Ishikawa (cell line): ENCODE measurements around the gene BID.

Experiments used
- CEBPB ChIP-seq: IDR thresholded peaks from 2 replicates; pipeline ENCODE4 v1.6.1; 2012
- CREB1 ChIP-seq: IDR thresholded peaks from 2 replicates; pipeline ENCODE4 v1.6.1; 2012; ENCODE audit warnings: low read depth
- EGR1 ChIP-seq: IDR thresholded peaks from 2 replicates; pipeline ENCODE4 v1.6.1; 2012
- EP300 ChIP-seq: IDR thresholded peaks from 2 replicates; pipeline ENCODE4 v1.6.1; 2012; ENCODE audit warnings: borderline replicate concordance
- FOXM1 ChIP-seq: IDR thresholded peaks from 2 replicates; pipeline ENCODE4 v1.6.1; 2012; ENCODE audit warnings: low read depth, borderline replicate concordance
- NFIC ChIP-seq: IDR thresholded peaks from 2 replicates; pipeline ENCODE4 v1.6.1; 2012
- RAD21 ChIP-seq: IDR thresholded peaks from 2 replicates; pipeline ENCODE4 v1.6.1; 2012; ENCODE audit warnings: low read depth
- TAF1 ChIP-seq: IDR thresholded peaks from 2 replicates; pipeline ENCODE4 v1.6.1; 2012; ENCODE audit warnings: low read depth, mild to moderate bottlenecking
- TCF12 ChIP-seq: IDR thresholded peaks from 2 replicates; pipeline ENCODE4 v1.6.1; 2012; ENCODE audit warnings: low read depth
- TEAD4 ChIP-seq: IDR thresholded peaks from 2 replicates; pipeline ENCODE4 v1.6.1; 2012
- YY1 ChIP-seq: IDR thresholded peaks from 2 replicates; pipeline ENCODE4 v1.6.1; 2012; ENCODE audit warnings: low read depth
- ZBTB7A ChIP-seq: IDR thresholded peaks from 2 replicates; pipeline ENCODE4 v1.6.1; 2012; ENCODE audit warnings: low read depth
- TF ChIP-seq, protein P1 (sequence below): IDR thresholded peaks from 2 replicates; pipeline ENCODE4 v1.6.1; 2012
- TF ChIP-seq, protein P2 (sequence below): IDR thresholded peaks from 2 replicates; pipeline ENCODE4 v1.6.1; 2012
- TF ChIP-seq, protein P3 (sequence below): IDR thresholded peaks from 2 replicates; pipeline ENCODE4 v1.6.1; 2012; ENCODE audit warnings: low read depth, mild to moderate bottlenecking

BID gene

DNA sequence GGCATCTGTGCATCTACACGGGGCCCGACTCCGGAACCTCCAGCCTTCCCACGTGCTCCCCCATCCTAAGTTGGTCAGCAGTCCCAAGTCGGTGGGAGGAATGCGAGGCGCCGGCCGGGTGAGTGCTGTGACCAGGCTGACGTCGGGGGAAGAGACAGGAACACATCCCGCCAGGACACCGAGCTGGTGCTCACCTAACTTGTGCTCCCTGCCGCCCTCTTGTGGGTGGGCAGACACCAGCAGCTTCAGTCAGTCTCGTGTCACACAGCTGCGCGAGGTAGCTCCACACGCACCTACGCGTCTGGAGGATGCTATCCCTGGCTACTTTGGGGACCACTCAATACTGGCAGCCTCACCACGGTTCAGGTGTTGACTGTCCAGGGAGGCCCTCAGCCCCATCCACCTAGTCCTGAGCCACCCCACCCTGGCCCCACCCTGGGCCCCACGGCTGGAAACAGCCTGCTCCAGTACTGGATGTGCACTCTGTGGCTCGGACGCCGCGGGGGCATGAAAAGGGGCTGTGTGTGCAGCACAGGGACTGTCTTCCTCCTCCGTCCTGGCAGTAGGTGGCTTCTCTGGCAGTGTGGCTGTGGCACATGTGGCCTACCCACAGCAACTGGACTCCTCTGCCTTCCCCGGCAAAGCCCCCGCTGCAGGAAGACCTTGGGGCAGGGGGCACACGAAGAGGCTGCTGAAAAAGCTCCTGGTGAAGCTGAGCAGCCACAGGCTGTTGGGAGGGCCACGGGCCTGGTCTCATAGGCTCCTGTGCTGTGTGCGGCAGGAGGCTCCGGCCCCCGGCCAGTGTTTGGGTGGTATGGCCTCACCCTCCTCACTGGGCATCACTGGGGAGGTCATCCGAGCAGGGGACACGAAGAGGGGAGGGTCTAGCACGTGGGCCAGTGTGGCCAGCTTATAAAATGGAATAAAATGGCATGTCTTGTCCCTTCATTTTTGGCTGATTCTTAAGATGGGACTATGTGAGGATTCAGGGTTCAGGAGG lies 11.2 kb upstream of the BID start:
- peak; percentile 65 for TF ChIP-seq RAD21
- TF ChIP-seq, protein P1, sequence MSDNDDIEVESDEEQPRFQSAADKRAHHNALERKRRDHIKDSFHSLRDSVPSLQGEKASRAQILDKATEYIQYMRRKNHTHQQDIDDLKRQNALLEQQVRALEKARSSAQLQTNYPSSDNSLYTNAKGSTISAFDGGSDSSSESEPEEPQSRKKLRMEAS: peak; percentile 54; the same call in 1 of the 2 replicates
- TF ChIP-seq NFIC: no peak

DNA sequence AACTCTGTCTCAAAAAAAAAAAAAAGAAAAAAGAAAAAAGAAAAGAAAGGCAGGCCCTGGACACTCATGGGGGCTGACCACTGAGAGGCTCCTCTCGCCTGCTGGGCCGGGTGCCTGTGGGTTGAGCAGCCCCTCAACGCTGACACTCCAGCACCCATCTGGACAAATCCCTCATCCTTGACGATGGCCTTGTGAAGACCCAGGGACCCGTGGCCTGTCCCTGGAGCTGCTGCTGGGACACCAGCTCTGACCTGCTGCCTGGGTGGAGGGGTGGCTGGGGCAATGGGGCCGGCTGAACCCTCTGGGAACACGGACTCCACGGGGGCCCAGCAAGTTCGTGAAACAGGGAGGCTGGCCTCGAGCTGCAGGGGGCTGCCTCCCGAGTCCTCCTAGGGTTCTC lies 10.5 kb upstream of the BID start:
- TF ChIP-seq TCF12 (no peak), CEBPB (no peak), ZBTB7A (no peak), EP300 (no peak), EGR1 (no peak), YY1 (no peak), RAD21 (no peak), NFIC (no peak), TEAD4 (no peak), CREB1 (no peak), FOXM1 (no peak), TAF1 (no peak)
- TF ChIP-seq, protein P2, sequence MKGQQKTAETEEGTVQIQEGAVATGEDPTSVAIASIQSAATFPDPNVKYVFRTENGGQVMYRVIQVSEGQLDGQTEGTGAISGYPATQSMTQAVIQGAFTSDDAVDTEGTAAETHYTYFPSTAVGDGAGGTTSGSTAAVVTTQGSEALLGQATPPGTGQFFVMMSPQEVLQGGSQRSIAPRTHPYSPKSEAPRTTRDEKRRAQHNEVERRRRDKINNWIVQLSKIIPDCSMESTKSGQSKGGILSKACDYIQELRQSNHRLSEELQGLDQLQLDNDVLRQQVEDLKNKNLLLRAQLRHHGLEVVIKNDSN: no peak
- TF ChIP-seq, protein P1: no peak
- TF ChIP-seq, protein P3, sequence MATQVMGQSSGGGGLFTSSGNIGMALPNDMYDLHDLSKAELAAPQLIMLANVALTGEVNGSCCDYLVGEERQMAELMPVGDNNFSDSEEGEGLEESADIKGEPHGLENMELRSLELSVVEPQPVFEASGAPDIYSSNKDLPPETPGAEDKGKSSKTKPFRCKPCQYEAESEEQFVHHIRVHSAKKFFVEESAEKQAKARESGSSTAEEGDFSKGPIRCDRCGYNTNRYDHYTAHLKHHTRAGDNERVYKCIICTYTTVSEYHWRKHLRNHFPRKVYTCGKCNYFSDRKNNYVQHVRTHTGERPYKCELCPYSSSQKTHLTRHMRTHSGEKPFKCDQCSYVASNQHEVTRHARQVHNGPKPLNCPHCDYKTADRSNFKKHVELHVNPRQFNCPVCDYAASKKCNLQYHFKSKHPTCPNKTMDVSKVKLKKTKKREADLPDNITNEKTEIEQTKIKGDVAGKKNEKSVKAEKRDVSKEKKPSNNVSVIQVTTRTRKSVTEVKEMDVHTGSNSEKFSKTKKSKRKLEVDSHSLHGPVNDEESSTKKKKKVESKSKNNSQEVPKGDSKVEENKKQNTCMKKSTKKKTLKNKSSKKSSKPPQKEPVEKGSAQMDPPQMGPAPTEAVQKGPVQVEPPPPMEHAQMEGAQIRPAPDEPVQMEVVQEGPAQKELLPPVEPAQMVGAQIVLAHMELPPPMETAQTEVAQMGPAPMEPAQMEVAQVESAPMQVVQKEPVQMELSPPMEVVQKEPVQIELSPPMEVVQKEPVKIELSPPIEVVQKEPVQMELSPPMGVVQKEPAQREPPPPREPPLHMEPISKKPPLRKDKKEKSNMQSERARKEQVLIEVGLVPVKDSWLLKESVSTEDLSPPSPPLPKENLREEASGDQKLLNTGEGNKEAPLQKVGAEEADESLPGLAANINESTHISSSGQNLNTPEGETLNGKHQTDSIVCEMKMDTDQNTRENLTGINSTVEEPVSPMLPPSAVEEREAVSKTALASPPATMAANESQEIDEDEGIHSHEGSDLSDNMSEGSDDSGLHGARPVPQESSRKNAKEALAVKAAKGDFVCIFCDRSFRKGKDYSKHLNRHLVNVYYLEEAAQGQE: no peak

- no peak for TF ChIP-seq YY1
- TF ChIP-seq TCF12: no peak
These were observed 9.7 kb upstream of the BID start for GRCh38 chr22:17783773-17784480.

DNA sequence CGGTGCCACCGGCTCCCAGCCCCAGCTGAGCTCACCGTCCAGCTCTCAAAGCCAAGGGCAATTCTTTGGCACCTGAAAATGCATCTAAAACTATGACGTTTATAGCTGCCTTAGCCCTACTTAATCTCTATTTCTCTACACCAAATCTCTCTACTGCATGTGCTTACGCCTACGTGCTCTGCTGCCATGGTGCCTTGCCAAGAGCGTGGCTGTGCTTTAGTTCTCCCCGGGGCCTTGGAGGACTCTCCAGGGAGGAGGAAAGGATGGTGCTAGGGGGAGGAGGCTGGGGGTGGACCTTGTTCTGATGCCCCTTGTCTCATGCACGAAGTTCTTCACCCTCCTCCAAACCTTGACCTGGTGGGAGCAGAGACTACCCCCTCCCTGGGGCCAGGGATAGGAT lies 9.0 kb upstream of the BID start:
- no peak for TF ChIP-seq TEAD4
- TF ChIP-seq CEBPB: no peak
- no peak for TF ChIP-seq FOXM1
- TF ChIP-seq YY1: no peak
- TF ChIP-seq, protein P2: no peak

GRCh38 chr22:17782621-17783020 lies 8.4 kb upstream of the BID start:
- no peak for TF ChIP-seq CREB1
- TF ChIP-seq FOXM1: no peak
- no peak for TF ChIP-seq TAF1
- TF ChIP-seq ZBTB7A: no peak
- TF ChIP-seq YY1: no peak
- no peak for TF ChIP-seq NFIC
- TF ChIP-seq TCF12: no peak
- TF ChIP-seq TEAD4: no peak
- TF ChIP-seq, protein P3: no peak
- no peak for TF ChIP-seq EP300
- TF ChIP-seq EGR1: no peak
- TF ChIP-seq CEBPB: no peak
- no peak for TF ChIP-seq RAD21
- TF ChIP-seq, protein P2: no peak
